Fibroblast of skin of right biceps (primary cell): ENCODE measurements around the gene RNF25.

Experiments used
- DNase-seq: peaks from one replicate; pipeline ENCODE4 v3.0.0-alpha.2; 2013

The RNF25 gene

GRCh38 chr2:218679119-218679518 is 7.3 kb upstream of the RNF25 start:
- no peak for DNase-seq

DNA sequence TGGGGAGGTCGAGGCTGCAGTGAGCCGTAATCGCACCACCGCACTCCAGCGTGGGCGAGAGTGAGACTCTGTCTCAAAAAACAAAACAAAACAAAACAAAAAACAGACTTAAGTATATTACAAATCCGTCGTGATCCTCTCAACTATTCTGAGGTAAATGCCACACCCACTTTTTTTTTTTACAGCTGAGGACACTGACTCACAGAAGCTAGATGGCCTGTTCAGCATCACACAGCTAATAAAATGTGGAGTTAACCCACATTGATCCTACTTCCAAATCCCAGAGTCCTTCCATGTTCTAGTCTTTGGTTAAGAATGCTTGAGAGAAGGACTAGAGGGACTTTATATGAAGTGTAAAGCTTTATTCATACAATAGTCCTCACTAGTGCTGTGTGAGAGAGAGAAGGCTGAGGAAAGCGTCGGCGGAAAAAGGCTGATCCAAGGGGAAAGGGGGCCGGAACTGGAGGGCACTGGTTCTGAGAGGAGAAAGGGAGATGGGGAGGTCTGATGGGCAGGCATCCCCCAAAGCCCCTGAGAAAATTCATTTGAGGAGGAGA is 627 bp downstream of the RNF25 start:
- DNase-seq = no peak

GRCh38 chr2:218664653-218665052 is 7.1 kb downstream of the RNF25 start:
- no peak for DNase-seq

GRCh38 chr2:218663901-218664300 is 7.9 kb downstream of the RNF25 start:
- DNase-seq = no peak

DNA sequence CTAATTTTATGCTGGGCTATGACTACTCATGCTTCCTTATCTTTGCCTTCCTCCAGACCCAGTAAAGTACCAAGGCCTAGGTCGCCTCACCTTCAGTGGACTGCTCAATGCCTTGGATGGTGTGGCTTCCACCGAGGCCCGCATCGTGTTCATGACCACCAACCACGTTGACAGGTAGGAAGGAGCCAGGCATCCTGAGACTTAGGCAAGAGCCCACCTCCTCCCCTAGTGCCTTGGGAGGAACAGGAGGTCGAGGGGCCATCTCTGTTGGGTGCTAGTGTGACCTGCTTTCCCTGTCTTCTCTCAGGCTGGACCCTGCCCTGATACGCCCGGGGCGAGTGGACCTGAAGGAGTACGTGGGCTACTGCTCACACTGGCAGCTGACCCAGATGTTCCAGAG is 9.0 kb downstream of the RNF25 start:
- DNase-seq = no peak

DNA sequence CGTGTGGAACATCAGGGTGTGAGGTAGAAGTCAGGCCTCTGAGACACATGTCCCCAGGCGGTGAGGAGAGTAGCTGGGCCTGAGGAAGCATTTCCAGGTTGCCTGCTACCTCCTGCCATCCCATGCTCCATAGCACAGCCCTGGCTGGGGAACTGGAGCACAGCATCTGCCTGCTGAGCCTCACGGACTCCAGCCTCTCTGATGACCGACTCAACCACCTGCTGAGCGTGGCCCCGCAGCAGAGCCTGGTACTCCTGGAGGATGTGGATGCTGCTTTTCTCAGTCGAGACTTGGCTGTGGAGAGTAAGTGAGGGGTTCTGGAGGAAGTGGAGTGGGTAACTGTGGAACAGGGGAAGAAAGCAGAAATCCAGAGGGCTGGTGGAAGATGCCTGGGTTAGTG is 9.4 kb downstream of the RNF25 start:
- DNase-seq = no peak

GRCh38 chr2:218659988-218660358 is 11.8 kb downstream of the RNF25 start:
- DNase-seq = no peak

DNA sequence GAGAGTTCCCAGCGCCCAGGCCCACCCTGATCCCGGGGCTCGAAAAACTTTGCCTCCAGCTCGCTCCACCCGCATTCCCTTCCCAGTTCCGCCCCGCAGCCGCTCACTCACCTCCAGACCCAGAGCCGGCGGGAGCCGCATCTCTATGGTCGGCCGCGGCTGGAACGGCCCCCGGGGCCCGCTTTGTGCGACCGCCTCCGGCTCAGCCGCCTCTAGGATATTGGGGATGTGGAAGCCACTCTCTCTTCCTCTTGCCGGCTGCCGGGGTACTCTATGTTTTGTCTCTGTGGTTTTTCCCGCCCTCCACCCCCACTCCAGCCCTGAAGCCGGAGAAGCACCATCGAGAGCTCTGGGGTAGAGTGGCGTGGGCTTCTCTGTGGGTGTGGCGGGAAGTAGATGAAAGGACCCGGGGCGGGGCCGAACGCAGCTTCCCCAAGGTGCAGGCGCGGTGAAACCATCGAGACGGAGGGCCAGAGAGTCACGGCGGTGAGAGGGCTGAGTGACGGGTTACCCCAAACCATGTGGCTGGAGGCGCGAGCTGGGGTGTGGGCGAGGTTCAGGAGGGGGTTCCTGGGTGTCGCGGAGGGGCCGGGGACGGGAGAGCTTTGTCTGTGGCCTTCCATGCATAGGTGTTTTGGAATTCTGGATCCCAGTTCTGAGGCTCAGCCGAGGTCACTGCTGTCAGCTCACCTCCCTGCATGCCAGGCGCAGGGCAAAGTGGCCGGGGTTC is 12.4 kb downstream of the RNF25 start, which contains the start of the genes BCS1L and ZNF142:
BCS1L (plus strand) TSS at position 426 of the 730 bp plus-strand sequence. CDS start 1,305 bp downstream, outside the sequence.
ZNF142 (minus strand) TSS at position 366 of the 730 bp plus-strand sequence. CDS start 3,194 bp downstream, outside the sequence.
- DNase-seq = peak; percentile 88

GRCh38 chr2:218658671-218659257 is 13.0 kb downstream of the RNF25 start:
- peak; percentile 32 for DNase-seq

DNA sequence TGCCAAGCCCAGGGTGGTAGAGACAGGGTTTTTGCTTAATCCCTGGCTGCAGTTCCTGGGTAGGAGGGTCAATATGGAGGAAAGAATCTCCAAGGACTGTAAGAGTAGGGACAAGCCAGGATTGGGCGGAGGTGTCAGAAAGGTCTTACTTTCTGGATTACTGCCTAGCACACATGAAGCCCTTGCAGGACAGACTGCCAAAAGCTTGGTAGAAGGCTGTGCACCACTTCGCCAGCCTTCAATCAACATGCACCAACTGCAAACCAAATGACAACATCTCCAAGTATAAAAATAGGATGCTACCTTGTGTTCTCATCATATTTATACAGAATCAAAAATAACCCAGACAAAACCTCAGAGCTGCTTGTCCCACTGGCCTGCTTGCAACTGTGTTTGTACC is 16.1 kb downstream of the RNF25 start:
- DNase-seq = no peak

DNA sequence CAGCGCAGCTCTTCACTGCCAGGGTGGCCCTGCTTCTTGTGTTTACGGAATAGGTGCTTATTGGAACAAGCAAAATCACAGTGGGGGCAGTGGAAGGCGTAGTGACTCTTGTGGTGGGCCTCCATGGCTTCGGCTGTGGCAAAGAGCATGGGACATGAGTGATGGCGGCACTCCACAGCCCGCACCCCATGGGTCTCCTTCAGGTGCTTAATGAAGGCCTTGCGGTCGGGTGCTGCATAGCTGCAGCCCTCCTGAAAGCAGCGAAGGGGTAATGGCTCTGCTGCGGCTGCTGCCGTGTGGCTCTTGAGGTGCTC is 23.1 kb downstream of the RNF25 start:
- DNase-seq = no peak

- DNase-seq = peak; percentile 51
These were observed 23.6 kb downstream of the RNF25 start for GRCh38 chr2:218648088-218648786.

- DNase-seq = peak; percentile 12
These were observed 26.7 kb downstream of the RNF25 start for GRCh38 chr2:218645126-218645525.

DNA sequence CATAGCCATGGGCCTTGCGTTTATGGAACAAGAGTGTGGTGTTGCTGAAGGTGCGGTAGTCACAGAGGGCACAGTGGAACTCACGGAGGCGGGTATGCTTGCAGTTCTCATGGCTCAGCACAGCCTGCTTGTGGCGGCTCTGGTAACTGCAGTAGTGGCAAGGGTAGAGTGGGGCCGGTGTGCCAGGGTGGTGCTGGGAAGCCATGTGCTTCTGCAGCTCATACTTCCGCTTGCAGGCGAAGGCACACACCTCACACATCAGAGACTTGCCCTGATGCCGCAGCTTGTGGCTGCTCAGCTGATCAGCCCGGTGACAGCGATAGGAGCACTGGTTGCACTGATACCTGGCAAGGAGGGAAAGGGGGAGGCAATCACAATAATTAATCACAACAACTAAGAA is 27.1 kb downstream of the RNF25 start:
- no peak for DNase-seq

DNA sequence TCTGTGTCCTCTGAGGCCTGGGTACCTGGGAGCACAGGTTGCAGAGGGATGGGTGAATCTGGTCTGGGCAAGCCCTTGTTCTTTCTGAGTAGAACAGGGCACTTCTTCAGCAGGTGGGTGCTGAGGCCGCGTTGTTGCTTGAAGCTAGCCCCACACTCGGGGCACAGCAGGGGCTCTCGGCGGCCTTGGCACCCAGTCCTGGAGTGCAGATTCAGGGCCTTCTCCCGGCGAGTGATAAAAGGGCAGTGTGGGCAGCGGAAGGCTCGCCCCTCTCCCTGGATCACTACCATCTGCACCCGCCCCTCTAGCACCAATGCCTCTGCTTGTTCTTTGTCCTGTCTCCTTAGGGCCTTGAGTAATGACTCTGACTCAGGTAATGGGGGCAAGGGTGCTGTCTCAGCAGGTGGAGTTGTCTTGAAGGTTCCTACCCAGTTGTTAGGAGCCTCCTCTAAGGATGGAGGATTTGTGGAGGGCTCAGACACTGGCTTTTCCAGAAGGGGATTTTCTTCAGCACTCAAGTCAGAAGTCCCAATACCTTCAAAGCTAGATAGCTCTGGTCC is 28.0 kb downstream of the RNF25 start:
- no peak for DNase-seq

GRCh38 chr2:218642786-218643185 is 29.0 kb downstream of the RNF25 start:
- DNase-seq = no peak

DNA sequence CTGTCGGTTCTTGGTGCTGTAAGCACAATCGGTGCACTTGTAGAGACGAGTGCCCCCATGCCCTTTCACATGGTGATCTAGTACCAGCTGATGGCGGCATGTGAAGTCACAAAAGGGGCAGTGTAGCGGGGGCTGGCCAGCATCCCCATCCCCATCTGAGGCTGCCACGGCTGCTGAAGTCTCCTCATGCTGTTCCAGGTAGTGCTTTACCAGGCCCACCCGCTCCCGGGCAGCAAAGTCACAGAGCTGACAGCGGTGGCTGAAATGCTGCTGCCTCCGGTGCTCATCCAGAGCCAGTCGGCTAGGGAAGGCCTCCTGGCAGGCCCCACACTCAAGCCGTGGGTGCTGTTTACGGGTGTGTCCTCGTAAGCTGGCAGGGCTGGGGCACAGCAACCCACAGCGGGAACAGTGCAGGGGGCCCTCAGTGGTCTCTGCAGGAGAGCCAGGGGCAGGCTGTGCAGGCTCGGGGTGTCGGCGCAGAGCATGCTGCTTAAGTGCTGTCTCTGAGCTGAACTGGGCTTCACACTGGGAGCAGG is 29.6 kb downstream of the RNF25 start:
- DNase-seq = no peak

DNA sequence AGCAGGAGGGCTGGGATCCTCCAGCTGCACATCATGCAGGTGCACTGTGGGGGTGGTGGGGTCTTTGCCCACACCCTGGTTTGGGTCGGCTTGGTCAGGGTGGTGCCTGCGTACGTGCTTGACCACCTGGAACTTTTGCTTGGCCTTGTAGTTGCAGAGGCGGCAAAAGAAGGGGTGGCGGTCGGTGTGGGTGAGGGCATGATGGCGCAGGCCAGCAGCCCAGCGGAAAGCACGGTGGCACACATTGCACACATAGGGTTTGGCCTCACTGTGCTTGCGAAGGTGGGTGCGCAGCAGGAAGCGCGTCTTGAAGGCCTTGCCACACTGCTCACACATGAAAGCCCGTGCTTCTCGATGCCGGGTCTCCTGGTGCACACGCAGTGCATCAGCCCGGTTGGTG is 33.4 kb downstream of the RNF25 start:
- DNase-seq = no peak

- DNase-seq = no peak
These were observed 36.1 kb downstream of the RNF25 start for GRCh38 chr2:218635719-218636118.

- peak; percentile 65 for DNase-seq
These were observed 40.0 kb downstream of the RNF25 start for GRCh38 chr2:218631837-218632236.

GRCh38 chr2:218627939-218628338 is 43.9 kb downstream of the RNF25 start:
- DNase-seq = no peak

DNA sequence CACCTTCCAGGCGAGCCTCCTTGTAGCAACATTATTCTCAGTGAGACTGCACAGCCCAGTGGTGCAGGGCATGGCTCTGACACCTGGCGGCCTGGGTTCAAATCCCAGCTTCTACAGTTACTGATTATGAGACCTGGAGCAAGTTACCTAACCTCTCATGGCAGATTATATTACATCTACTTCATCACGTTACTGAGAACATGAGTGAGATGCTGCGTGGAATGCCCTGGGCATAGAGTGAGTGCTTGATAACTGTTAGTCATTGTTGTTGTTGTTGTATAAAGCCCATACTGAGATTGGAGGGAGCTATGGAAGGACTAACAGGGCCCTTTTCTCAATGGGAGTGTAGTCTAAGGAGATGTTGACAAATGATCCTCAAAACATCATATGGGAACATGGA is 45.4 kb downstream of the RNF25 start:
- DNase-seq = no peak

GRCh38 chr2:218623366-218623705 is 48.5 kb downstream of the RNF25 start:
- no peak for DNase-seq
